K562 (cell line): ENCODE measurements around the gene SRGN. TPM values are rescaled to one million over a fixed set of nuclear protein-coding genes. Genes with fewer than 3 reads are reported as not detected.

Experiments
- ATF3 ChIP-seq, 2 experiments: fragments of 450-650 bp in 1 of 2; sonication (generic) in 1 of 2; formaldehyde crosslinking in 1 of 2; IDR thresholded peaks in 1 of 2; conservative IDR thresholded peaks in 1 of 2; 2 replicates each; pipeline versions ENCODE4 v1.6.1 to v1.8.1; 2016 to 2023; ENCODE audit warnings: mild to moderate bottlenecking in 2 of 2, moderate library complexity in 2 of 2, inconsistent platforms in 1 of 2, missing genetic modification reagents in 1 of 2
- BRF1 ChIP-seq: IDR thresholded peaks from 3 replicates; pipeline ENCODE4 v1.6.1; 2011; ENCODE audit warnings: borderline replicate concordance, mild to moderate bottlenecking; ENCODE audit not compliant: insufficient read length; ENCODE audit errors: extremely low read depth
- DIDO1 ChIP-seq: fragments of 450-650 bp; IDR thresholded peaks from 2 replicates; pipeline ENCODE4 v1.6.1; 2016; ENCODE audit warnings: low read depth, missing biosample characterization, missing genetic modification characterization
- E2F6 ChIP-seq, 2 experiments: IDR thresholded peaks; 2 replicates each; pipeline ENCODE4 v1.6.1; 2011; ENCODE audit warnings: borderline replicate concordance in 1 of 2, control low read depth in 1 of 2, low read depth in 1 of 2, low read length in 1 of 2, mild to moderate bottlenecking in 1 of 2, mixed read lengths in 1 of 2, moderate library complexity in 1 of 2; ENCODE audit not compliant: insufficient read depth in 1 of 2, insufficient read length in 1 of 2, poor library complexity in 1 of 2, severe bottlenecking in 1 of 2; ENCODE audit errors: extremely low read depth in 1 of 2
- GABPB1 ChIP-seq: sonication (generic); formaldehyde crosslinking; IDR thresholded peaks from 2 replicates; pipeline ENCODE4 v1.8.0; 2022; ENCODE audit warnings: mild to moderate bottlenecking, missing genetic modification reagents
- HDAC8 ChIP-seq: fragments of 450-650 bp; IDR thresholded peaks from 2 replicates; pipeline ENCODE4 v1.6.1; 2016; ENCODE audit warnings: mild to moderate bottlenecking, missing genetic modification characterization, moderate library complexity, missing compliant biosample characterization
- HDGF ChIP-seq: fragments of 450-650 bp; IDR thresholded peaks from 2 replicates; pipeline ENCODE4 v1.6.1; 2016
- HES1 ChIP-seq: fragments of 450-650 bp; IDR thresholded peaks from 2 replicates; pipeline ENCODE4 v1.6.1; 2016; ENCODE audit warnings: low read depth, mild to moderate bottlenecking, moderate library complexity
- ID3 ChIP-seq, 2 experiments: fragments of 250-450 bp in 1 of 2; fragments of 450-650 bp in 1 of 2; sonication (Bioruptor Pico) in 1 of 2; IDR thresholded peaks; 2 replicates each; pipeline versions ENCODE4 v1.6.1 to v1.8.0; 2016 to 2021; ENCODE audit warnings: mild to moderate bottlenecking in 2 of 2, moderate library complexity in 2 of 2, missing compliant biosample characterization in 1 of 2, missing genetic modification characterization in 1 of 2
- ILF3 ChIP-seq: fragments of 450-650 bp; IDR thresholded peaks from 2 replicates; pipeline ENCODE4 v1.6.1; 2018; ENCODE audit warnings: antibody characterized with exemption, mild to moderate bottlenecking, moderate library complexity, borderline replicate concordance
- MAFF ChIP-seq: IDR thresholded peaks from 2 replicates; pipeline ENCODE4 v1.6.1; 2012; ENCODE audit warnings: low read length, improper control_type of control experiment
- MEF2D ChIP-seq: conservative IDR thresholded peaks from 2 replicates; pipeline ENCODE4 v1.6.1; 2016; ENCODE audit warnings: low read depth, missing genetic modification characterization, missing compliant biosample characterization
- MYC ChIP-seq, 2 experiments: fragments of 250-450 bp in 1 of 2; sonication (Bioruptor Pico) in 1 of 2; IDR thresholded peaks; 2 replicates each; pipeline versions ENCODE4 v1.5.1 to v1.6.1; 2012 to 2021; ENCODE audit warnings: low read depth in 2 of 2, borderline replicate concordance in 1 of 2, improper control_type of control experiment in 1 of 2, low read length in 1 of 2, mild to moderate bottlenecking in 1 of 2, moderate library complexity in 1 of 2
- NELFE ChIP-seq: IDR thresholded peaks from 2 replicates; pipeline ENCODE4 v1.6.1; 2011; ENCODE audit warnings: mild to moderate bottlenecking; ENCODE audit not compliant: insufficient read depth, insufficient read length
- PTTG1 ChIP-seq: fragments of 450-650 bp; IDR thresholded peaks from 2 replicates; pipeline ENCODE4 v1.6.1; 2016; ENCODE audit warnings: low read depth, mild to moderate bottlenecking, missing genetic modification characterization, missing compliant biosample characterization
- SP2 ChIP-seq: IDR thresholded peaks from 2 replicates; pipeline ENCODE4 v1.6.1; 2011; ENCODE audit warnings: mild to moderate bottlenecking, low read depth, low read length, moderate library complexity; ENCODE audit not compliant: poor library complexity, severe bottlenecking; ENCODE audit errors: extremely low read depth
- ZBTB43 ChIP-seq: sonication (generic); formaldehyde crosslinking; IDR thresholded peaks from 2 replicates; pipeline ENCODE4 v1.8.0; 2023; ENCODE audit warnings: mild to moderate bottlenecking, missing genetic modification reagents
- ZC3H11A ChIP-seq: IDR thresholded peaks from 2 replicates; pipeline ENCODE4 v1.6.1; 2012; ENCODE audit warnings: low read depth, low read length, improper control_type of control experiment
- ZNF140 ChIP-seq: fragments of 250-450 bp; sonication (Bioruptor Pico); IDR thresholded peaks from 2 replicates; pipeline ENCODE4 v1.8.0; 2021; ENCODE audit warnings: moderate library complexity, mild to moderate bottlenecking, inconsistent platforms
- ZNF217 ChIP-seq: sonication (generic); formaldehyde crosslinking; IDR thresholded peaks from 2 replicates; pipeline ENCODE4 v1.8.0; 2022; ENCODE audit warnings: mild to moderate bottlenecking, missing genetic modification reagents
- polyA plus RNA-seq, 8 experiments: library from polyadenylated mRNA; depleted of rRNA in 4 of 8; stranded (reverse) in 5 of 8; unstranded in 3 of 8; fragments of >200 nt; fragmentation: Nextera tagmentation in 2 of 8; fragmentation: Illumina TruSeq in 1 of 8; extraction: Ambion mirVana in 2 of 8; extraction: Trizol in 1 of 8; gene quantifications; 2 replicates each; pipeline versions ENCODE4 v1.2.1 to v1.2.3, GENCODE V29; 2011 to 2014; ENCODE audit warnings: inconsistent platforms in 1 of 8, missing spikeins in 1 of 8
- total RNA-seq, 7 experiments: library from RNA; depleted of rRNA in 6 of 7; stranded (reverse); fragments of >200 nt in 6 of 7; fragmentation: Illumina TruSeq in 2 of 7; extraction: Trizol in 2 of 7; gene quantifications; 2 replicates each; pipeline versions ENCODE4 v1.2.1 to v1.2.3, GENCODE V29; 2011 to 2021; ENCODE audit warnings: low replicate concordance in 1 of 7

The SRGN gene
- total and polyA plus RNA-seq, 9 of the 15 experiments (the other 6 are each of a cell fraction or from before 2014, with no cell fraction given), result 136 to 304 (median 180) TPM

DNA sequence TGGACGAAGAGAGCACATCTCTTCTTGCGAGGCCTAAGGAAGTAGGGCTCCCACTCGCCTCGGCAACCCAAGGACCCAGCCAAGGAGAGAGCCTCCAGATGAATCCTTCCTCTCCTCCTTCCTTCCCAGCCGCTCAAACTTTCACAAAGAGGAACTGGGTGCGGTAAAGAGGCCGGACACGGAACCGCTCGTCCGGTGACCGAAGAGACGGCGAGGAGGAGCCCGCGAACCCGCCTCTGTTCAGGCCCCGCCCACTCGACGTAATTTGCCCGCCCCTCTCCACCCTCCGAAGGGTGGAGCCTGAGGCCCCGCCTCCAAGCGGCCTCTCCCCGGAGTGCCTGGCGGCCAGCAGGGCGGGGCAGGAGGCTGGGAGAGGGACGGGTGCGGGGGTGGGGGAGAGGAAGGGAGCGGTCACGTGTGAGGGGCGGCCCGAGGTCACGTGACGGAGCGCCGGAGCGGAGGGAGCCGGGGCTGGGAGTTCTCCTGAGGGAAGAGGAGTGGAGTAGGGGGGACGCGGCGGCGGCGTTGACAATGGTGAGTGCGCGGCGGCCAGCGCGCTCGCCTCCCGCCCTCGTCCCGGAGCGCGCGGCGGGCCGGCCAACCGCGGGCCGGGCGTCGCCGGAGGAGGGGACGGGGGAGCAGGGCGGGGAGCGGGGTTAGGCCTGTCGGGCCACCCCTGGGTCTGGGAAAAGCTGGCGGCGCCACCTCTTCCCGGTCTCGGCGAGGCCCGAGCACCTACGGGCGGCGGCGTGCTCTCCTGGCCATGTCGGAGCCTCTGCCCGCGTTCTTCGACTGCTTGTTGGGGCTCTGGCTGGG is 36.1 kb downstream of the SRGN start, which contains the start of gene VPS26A (continued):
- TF ChIP-seq PTTG1 (tag) (no peak), ID3 (CRISPR knock-in tag; IDR thresholded peaks at IDR 0.05) (no peak), ID3 (tag; IDR thresholded peaks at IDR 0.05) (no peak), MAFF (no peak), BRF1 (no peak), ILF3 (peak; percentile 71; the same call in 1 of the 2 replicates), MYC (IDR thresholded peaks at IDR 0.05; ENCODE audit: low read depth, low read length) (no peak; the same call in none of the 2 replicates), MYC (CRISPR knock-in tag; IDR thresholded peaks at IDR 0.05; ENCODE audit: borderline replicate concordance, low read depth) (no peak), SP2 (no peak), NELFE (no peak), ZC3H11A (no peak), HDAC8 (tag) (no peak), ZNF217 (no peak), MEF2D (tag) (no peak), DIDO1 (0 out of 2 replicates have a peak, but pooled peaks have one; percentile 34), ATF3 (IDR thresholded peaks at IDR 0.05) (peak; percentile 47; the same call in 1 of the 2 replicates), ATF3 (CRISPR knock-in tag; conservative IDR thresholded peaks at IDR 0.05) (0 out of 2 replicates have a peak, but pooled peaks have one; percentile 25), ZNF140 (no peak), HES1 (no peak), HDGF (no peak; the same call in 1 of the 2 replicates), GABPB1 (peak; percentile 38; the same call in 1 of the 2 replicates), E2F6 (IDR thresholded peaks at IDR 0.05; ENCODE audit: borderline replicate concordance in 1 of 2, extremely low read depth in 1 of 2, insufficient read depth in 1 of 2, insufficient read length in 1 of 2, low read depth in 1 of 2, low read length in 1 of 2, poor library complexity in 1 of 2, severe bottlenecking in 1 of 2) (peak; percentile 59 to 62), ZBTB43 (CRISPR knock-in tag) (no peak)
